Stimulated activated CD4-positive, alpha-beta T cell treated with anti-CD3 and anti-CD28 coated beads, Interleukin-1b, Interleukin-23, amount 100 ng/mL, for 4 hours (primary cell): ENCODE results near the gene ERN2.
"Not testable (repeated sequence)": the region's sequence is repeated elsewhere in the genome, so short reads cannot be mapped to it uniquely, and the experiment has no call there.

Source experiments
- DNase-seq, 2 donors: peaks; one replicate each; pipeline ENCODE4 v3.0.0-alpha.2; 2020; ENCODE audit warnings: low read depth in 2 of 2

Gene ERN2

DNA sequence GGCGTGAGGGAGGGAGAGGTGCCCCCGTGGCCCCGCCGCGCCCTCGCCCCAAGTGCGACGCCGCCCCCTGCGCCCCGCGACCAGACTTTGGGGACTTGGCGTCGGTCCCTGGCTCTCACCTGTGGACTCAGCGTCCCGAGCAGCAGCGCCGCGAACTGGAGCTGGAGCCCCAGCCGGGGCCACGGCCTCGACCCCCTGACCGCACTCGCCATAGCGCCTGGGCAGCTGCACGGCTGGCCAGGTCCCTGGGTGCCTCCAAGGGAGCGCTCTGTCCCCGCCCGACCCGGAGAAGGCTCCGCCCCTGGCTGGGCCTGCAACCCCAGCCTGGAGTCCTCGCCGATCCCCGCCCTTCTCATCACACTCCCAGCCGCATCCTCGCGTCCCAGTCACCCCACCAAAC lies at the start of gene ERN2:
ERN2 (minus strand) TSS at position 247 of the 400 bp plus-strand sequence; CDS start at position 212, 35 bp downstream.
- no peak for DNase-seq

DNA sequence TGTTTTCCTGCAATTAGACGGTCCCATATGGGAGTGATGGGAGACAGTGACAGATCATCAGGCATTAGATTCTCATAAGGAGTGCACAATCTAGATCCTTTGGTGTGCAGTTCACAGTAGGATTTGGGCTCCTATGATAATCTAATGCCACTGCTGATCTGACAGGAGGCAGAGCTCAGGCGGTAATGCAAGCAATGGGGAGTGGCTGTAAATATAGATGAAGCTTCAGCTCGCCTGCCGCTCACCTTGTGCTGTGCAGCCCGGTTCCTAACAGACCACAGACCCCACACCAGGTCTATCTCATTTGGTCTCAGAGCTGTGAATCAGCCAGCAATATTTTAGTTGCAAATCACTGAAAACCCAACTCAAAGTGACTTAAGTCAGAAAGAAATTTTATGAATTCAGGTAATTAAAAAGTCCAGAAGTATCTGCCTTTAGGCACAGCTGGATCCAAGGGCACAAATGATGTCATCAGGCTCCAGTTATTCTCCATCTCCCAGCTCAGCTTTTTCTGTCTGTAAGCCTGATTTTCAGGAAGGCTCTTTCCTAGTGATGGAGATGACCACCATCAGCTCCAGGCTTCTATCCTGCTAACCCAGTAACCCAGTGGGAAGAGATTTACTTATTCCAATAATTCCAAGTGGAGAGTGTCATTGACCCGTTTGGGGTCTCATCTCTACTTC lies 45.1 kb upstream of the ERN2 start:
- no peak for DNase-seq

DNA sequence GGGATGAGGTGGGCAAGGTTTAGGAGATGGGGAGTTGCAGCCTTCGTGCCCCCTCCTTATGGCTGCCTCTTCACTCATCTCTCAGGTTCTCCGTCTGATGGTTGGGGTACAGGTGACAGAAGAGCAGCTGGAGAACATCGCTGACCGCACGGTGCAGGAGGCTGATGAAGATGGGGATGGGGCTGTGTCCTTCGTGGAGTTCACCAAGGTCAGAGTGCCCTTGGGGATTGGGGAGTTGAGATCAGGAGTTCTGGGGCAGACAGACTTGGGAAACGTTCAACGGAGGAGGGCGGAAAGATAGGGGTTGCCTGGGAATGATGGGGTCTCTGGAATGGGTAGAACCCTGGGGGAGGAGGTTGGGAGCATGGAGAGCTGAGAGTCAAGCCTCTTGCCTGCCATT lies 44.1 kb upstream of the ERN2 start:
- DNase-seq, result no peak

DNA sequence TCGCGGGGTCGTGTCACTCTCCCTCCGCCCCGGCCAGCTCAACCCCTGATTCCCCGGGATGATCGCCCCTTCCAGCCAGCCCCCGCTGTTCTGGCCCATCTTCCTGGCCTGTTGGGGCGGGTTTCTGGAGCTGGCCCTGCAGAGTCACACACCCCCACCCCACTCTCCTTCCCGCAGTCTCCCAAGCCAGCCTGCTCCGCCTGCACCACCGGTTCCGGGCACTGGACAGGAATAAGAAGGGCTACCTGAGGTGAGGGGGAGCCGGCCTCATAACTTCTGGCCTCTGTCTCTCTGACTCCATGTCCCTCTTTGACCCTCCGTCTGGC lies 42.4 kb upstream of the ERN2 start:
- DNase-seq, result no peak

DNA sequence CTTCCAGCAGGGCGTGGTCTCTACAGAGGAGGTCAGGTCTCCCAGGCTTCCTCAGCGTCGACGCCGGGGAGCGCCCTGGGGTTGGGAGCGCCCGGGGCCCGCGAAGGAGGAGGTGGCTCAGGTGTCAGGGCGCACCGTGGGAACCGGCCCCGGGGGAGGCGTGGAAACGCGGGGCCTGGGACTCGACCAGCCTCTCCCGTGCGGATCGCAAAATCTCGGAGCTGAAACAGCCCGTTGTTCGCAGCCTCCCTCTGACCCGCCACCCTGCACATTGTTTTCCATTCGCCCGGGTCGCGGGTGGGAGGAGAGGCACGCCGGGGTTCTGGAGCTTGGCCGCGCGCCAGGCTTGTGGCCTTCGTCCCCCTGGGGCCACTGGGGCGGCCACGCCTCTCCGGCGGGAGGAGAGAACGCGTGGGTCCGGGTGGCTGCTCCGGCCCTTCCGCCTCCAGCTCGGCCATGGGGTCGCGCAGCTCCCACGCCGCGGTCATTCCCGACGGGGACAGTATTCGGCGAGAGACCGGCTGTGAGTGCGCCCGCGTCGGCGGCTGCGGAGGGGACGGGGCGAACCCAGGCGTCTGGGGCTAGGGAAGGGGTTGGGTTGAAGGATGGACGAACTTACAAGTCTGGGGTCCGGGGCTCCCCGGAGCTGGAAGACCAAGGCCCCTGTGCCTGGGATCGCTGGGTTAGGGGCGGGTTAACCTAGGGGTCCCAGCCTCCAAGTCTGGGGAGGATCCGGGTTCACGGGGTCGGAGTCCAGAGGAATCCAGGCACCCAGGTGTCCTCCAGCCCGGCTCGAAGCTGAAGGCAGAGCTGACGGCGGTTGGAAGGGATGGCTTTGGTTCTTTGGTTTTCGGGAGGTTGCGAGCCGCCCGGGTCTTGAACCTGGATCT lies 41.8 kb upstream of the ERN2 start, which contains the start of gene CHP2:
CHP2 (plus strand) TSS at position 433 of the 890 bp plus-strand sequence; CDS start at position 457, 24 bp downstream.
- peak in 1 of 2 donors; percentile 1 for DNase-seq

DNA sequence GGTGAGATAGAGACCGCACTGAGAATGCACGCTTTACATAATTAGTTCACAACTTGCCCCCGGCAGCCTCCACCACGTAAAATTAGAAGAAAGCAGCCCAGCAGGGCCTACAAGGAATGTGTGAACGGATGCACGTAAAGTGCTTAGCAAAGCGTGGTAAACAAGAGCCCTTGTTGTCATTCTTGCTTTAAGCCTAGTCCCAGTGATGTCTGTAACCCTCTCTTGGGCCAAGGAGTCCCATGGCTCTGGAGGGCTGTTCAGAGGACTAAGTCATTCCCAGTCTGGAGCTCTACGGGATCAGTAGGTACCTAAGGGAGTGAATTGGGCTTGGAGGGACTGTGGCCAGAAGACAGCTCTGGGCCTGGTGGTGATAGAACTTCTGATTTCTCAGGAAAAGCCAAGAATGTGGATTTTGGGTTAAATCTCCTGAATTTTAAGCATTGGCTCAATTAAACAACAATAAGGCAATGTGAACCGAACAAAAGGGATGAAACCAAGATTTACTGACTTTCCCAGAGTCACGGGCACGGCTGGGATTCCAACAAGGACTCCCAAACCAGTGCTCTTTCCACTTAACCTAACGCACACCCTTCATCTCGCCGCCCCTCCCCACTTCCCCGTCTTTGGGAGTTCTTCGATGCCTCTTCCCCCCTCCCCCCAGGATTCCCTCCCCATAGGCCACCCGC lies 41.0 kb upstream of the ERN2 start:
- no peak for DNase-seq

DNA sequence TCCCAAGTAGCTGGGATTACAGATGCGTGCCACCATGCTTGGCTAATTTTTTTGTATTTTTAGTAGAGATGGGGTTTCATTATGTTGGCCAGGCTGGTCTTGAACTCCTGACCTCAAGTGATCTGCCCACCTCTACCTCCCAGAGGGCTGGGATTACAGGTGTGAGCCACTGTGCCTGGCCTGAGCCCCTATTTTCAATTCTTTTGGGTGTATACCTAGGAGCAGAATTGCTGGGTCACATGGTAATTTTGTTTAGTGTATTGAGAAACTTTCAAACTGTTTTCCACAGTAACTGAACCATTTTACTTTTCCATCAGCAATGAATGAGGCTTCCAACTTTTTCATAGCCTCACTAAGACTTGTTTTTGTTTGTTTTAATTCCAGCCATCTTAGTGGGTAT lies 38.0 kb upstream of the ERN2 start:
- not testable (repeated sequence) for DNase-seq

DNA sequence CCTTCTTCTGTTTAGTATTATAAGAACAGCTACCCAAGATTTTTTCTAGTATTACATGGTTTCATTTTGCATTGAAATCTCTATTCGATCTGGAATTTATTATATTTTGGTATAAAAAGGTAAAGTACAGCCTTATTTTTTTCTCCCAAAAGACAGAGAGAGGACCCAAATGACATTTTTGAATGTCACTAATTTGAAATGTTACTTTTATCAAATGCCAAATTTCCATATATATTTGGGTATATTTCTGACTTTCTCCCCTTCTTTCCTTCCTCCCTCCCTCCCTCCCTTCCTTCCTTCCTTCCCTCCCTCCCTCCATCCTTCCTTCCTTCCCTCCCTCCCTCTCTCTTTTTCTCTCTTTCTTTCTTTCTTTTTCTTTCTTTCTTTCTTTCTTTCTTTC lies 35.6 kb upstream of the ERN2 start:
- DNase-seq, result no peak

DNA sequence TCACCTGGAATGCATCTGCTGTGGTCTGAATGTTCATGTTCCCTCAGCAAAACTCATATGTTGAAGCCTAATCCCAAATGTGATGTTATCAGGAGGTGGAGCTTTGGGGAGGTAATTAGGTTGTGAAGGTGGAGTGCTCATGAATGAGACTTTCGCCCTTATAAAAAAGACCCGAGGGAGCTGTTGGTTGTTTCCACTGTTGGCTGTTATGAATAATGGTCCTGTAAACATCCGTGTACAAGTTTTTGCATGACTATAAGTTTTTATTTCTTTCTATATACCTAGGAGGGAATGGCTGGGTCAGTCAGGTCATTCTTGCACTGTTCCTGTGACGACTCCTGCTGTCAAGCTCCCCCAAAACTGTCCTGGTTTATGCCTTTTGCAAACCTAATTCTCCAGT lies 32.2 kb upstream of the ERN2 start:
- no peak for DNase-seq

DNA sequence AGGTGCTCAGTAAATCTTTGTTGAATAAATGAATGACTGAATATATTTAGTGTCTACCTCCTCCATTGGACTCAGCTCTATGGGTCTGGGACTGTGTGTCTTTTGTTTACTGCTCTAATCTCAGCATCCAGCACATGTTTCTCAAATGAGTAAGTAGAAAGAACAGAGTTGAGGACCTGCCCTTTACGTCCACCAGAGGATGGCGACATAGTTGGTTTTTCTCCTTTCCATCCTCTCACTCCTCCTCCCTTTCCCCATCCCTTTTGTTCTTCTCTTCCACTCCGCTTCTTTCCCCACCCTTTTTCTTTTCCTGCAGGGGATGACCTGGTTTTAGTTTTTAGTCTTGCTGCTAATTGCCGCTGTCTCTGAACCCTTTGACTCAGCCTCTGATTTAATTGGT lies 29.7 kb upstream of the ERN2 start:
- DNase-seq, result no peak

DNA sequence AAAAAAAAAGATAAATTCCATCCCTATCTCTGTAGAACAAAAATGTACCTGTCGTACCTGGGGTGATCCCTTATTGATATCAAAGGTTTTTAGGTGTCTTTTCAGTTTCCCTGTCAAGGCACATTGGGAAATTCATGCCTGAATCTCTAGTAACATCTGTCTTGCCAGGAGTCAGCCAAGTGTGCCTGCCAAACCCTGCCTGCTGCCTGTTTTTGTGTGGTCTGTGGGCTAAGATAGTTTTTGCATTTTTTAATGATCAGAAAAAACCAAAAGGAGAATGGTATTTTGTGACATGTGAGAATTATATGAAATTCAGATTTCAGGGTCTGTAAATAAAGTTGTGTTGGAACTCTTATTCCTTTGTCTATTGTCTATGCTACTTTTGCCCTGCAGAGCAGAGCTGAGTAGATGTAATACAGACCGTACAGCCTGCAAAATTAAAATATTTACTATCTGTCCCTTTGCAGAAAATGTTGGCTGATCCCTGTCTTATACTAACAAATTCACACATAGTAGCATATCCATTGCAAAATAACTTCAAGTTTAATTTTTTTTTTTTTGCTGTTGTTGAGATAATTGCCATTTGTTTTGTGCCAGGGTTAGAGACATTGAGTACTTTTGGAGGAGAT lies 28.8 kb upstream of the ERN2 start:
- no peak for DNase-seq

DNA sequence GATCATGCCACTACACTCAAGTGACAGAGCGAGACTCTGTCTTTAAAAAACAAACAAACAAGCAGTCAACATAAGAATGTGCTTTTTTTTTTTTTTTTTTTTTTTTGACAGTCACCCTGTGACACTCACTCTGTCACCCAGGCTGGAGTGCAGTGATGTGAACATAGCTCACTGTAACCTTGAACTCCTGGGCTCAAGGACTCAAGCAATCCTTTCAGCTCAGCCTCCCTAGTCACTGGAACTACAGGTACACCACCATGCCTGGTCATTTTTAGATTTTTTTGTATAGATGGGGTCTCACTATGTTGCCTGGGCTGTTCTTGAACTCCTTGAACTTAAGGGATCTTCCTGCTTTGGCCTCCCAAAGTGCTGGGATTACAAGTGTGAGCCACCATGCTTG lies 26.5 kb upstream of the ERN2 start:
- no peak for DNase-seq

DNA sequence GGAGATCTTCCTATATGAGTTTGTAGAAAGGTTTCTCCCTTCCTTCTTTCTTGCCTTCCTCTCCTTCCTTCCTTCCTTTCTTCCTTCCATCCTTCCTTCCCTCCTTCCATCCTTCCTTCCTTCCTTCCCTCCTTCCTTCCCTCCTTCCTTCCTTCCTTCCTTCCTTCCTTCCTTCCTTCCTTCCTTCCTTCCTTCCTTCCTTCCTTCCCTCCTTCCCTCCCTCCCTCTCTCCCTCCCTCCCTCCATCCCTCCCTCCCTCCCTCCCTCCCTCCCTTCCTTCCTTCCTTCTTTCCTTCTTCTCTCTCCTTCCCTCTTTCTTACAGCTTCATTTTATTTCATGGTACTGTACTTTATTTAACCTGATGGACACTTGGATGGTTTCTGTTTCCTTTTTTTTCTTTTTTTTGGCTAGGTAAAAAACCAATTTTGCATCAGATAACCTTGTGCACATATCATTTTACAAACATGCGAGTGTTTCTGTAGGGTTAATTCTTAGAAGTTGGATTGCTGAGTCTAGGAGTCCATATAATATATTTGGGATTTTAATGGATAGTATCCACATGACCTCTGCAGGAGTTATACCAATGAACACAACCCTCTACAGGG lies 24.5 kb upstream of the ERN2 start:
- not testable (repeated sequence) for DNase-seq

DNA sequence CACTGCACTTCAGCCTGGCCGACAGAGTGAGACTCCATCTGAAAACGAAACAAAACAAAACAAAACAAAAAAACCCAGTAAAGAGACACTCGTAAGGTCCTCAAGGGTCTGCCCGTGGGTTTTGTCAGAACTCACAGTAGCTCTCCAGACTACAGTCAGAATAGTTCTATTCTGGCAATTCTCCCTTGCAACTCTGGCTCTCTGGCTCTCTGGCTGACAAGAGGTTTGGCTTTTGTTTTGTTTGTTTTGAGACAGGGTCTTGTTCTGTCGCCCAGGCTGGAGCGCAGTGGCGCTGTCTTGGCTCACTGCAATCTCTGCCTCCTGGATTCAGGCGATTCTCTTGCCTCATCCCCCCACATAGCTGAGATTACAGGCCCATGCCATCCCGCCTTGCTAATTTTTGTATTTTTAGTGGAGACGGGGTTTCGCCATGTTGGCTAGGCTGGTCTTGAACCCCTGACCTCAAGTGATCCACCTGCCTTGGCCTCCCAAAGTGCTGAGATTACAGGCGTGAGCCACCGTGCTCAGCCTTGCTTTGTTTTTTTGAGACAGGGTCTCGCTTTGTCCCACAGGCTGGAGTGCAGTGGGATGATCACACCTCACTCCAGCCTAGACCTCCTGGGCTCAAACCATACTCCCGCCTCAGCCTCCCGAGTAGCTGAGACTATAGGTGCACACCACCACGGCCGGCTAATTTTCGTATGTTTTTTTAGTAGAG lies 21.3 kb upstream of the ERN2 start:
- DNase-seq, result no peak

DNA sequence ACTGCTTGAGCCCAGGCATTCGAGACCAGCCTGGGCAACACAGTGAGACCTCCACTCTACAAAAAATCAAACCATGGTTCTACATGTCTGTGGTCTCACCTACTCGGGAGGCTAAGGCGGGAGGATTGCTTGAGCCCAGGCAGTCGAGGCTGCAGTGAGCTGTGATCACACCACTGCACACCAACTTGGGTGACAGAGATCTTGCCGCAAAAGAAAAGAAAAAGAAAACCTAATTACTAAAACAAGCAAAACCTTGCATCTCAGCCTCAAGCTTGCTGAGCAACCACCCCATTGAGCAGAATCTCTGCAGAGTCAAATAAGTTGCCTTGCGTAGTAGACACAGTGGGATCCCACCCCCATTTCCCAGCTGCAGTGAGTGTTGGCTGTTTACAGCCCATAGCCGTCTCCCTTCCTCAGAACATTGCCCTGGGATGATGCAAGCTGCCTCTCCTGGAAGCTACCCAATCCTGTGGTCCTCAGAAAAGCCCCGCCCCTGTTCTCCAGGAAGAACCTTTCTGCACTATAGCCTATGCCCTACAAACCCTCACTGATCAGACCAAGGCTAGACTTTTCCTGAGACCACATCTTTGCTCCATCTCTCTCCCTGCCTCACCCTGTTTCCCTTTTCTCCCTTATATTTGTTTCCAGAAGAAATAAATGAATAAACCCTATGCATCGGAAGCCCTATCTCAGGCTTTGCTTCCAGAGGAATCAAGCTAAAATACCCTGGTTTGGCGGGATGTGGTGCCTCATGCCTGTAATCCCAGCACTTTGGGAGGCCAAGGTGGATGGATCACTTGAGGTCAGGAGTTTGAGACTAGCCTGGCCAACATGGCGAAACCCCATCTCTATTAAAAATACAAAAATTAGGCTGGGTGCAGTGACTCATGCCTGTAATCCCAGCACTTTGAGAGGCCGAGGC lies 16.7 kb upstream of the ERN2 start:
- no peak for DNase-seq

DNA sequence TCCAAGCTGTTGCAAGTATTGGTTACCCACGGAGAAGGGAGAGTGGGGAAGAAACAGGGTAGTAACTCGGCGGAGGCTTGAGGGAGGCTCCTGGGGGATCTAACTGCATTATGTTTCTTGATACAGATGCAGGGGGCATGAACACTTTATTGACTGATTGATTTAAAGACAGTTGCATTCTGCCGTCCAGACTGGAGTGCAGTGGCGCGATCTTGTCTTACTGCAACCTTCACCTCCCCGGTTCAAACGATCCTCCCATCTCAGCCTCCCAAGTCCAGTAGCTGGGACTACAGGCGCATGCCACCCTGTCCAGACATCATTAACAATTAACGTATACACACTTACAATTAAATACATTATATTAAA lies 15.1 kb upstream of the ERN2 start:
- no peak for DNase-seq

DNA sequence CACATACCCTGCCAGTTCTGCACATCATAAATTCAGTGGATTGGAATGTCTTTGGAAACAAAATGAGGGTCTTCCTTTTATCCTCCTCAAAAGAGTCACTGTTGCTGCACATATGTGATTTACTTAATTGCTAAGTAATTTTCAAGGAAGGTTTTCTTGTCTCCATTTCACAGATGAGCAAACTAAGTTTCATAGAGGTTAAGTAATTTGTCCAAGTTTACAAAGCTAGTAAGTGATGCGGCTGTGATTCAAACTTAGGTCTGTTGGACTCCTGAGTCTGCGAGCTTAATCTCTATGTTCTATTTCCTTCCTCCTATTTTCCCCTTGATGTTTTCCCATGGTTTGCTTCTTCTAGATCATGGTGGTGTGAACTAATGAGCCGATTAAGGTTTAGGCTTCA lies 13.7 kb upstream of the ERN2 start:
- DNase-seq, result no peak

DNA sequence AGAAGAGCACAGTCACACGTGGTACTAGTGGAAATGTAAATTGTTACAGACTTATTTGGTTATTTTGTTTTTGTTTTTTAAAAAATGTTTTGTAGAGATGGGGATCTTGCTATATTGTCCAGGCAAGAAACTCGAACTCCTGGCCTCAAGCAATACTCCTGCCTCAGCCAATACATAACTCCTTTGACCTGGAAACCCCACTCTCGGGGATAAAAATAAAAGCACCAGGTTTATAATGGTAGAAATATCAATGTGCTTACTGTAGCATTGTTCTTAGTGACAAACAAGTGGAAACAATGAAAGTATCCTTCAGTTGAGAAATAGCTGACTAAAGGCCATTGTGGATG lies 11.7 kb upstream of the ERN2 start:
- DNase-seq, result no peak

DNA sequence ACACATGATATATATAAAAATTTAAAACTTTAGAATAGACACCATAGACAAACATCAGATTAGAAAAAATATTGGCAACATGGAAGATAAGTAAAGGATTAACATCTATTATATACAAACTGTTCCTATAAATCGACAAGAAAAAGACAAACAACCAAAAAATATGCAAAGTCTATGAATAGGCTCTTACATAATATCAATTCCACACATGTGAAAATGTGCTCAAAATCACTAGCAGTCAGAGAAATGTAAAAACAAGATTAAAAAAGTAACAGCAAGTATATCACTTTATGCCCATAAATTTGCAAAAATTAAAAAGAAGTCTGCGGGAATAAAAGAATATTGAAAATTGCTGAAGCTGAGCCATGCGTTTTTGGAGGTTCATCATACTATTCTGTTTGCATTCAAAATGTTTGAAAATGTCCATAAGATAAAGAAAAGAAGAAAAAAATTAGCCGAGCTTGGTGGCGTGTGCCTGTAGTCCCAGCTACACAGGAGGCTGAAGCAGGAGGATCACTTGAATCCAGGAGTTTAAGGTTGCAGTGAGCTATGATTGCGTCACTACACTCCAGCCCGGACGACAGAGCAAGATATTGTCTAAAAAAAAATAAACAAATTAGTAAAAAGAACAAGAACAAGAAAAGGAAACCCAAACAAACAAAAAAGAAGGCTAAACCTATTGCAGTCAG lies 11.2 kb upstream of the ERN2 start:
- no peak for DNase-seq
